ENCODE results near the gene ANKS1B.
"Not testable (repeated sequence)": the region's sequence is repeated elsewhere in the genome, so short reads cannot be mapped to it uniquely, and the experiment has no call there.

GRCh38 chr12:98837134-98837752, 1147.5 kb downstream of the ANKS1B start:
- TF ChIP-seq CTCF (conservative IDR thresholded peaks at IDR 0.05; ENCODE audit: low read length); EZH2phosphoT487 (IDR thresholded peaks at IDR 0.05; ENCODE audit: borderline replicate concordance): not testable (repeated sequence)
